Measurements from ENCODE around the gene NFATC4.

NFATC4 gene

DNA sequence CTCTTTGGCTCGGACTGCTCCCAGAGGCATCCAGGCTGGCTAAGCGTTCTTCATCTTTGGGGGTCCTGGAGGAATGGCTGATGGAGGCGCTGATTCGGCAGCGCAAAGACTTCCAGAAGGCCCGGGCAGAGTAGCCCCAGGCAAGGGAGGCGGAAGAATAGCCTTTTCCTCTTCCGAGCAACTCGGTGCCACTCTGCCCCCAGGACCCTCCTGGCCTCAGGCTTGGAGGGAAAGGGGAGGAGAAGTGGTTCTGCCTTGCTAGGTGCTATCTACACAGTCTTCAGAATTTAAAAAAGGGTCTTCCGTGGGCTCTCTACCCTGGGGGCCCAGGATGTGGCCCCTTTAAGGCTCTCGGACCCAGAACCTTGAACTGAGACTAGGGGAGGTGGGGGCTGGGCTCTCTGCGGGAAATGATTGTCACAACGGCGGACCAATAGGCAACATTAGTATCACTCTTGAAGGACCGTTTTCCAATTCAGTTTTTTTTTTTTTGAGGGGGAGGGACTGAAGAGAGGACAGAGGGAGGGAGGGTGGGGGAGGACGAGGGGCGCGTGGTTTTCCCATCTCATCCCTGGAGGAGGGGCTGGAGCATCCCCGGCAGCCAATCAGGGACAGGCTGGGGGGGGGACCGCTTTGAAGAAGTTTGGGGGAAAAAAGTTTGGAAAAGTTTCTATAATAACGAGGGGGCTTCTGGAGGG is at the start of gene NFATC4:
TSS of gene NFATC4 (plus strand) at position 671 of the 698 bp plus-strand sequence. CDS start 157 bp downstream, outside the sequence.
- H3K9me3 ChIP-seq (ENCODE audit: control insufficient read depth, insufficient read depth, low read depth, low read length), result no peaks in the 10 kb centered on the region
- ChIA-PET POLR2A (no interaction called here), CTCF (interaction anchor here (1.0 kb wide), 1 partner anchor 34 kb away, joined by 3 read pairs; no protein-coding TSS in a partner anchor)
- TF ChIP-seq ZSCAN16 (tag by site-specific recombination; IDR thresholded peaks at IDR 0.05), result peak; percentile 44; the same call in 1 of the 2 replicates
- TF ChIP-seq KLF16 (tag by site-specific recombination; IDR thresholded peaks at IDR 0.05), result peak; percentile 13; the same call in 1 of the 2 replicates
- peak; percentile 96 for TF ChIP-seq ZFP69B (tag by site-specific recombination; IDR thresholded peaks at IDR 0.05)
- peak; percentile 99 for TF ChIP-seq ZNF692 (tag by site-specific recombination; IDR thresholded peaks at IDR 0.05)
- TF ChIP-seq, protein P1, sequence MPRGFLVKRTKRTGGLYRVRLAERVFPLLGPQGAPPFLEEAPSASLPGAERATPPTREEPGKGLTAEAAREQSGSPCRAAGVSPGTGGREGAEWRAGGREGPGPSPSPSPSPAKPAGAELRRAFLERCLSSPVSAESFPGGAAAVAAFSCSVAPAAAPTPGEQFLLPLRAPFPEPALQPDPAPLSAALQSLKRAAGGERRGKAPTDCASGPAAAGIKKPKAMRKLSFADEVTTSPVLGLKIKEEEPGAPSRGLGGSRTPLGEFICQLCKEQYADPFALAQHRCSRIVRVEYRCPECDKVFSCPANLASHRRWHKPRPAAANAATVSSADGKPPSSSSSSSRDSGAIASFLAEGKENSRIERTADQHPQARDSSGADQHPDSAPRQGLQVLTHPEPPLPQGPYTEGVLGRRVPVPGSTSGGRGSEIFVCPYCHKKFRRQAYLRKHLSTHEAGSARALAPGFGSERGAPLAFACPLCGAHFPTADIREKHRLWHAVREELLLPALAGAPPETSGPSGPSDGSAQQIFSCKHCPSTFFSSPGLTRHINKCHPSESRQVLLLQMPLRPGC (tag by site-specific recombination; IDR thresholded peaks at IDR 0.05), result 0 out of 2 replicates have a peak, but pooled peaks have one; percentile 6
- TF ChIP-seq ZBTB48 (tag by site-specific recombination; IDR thresholded peaks at IDR 0.05), result 0 out of 2 replicates have a peak, but pooled peaks have one; percentile 4
- no peak for TF ChIP-seq ZNF140 (tag by site-specific recombination; IDR thresholded peaks at IDR 0.05)
- TF ChIP-seq, protein P2, sequence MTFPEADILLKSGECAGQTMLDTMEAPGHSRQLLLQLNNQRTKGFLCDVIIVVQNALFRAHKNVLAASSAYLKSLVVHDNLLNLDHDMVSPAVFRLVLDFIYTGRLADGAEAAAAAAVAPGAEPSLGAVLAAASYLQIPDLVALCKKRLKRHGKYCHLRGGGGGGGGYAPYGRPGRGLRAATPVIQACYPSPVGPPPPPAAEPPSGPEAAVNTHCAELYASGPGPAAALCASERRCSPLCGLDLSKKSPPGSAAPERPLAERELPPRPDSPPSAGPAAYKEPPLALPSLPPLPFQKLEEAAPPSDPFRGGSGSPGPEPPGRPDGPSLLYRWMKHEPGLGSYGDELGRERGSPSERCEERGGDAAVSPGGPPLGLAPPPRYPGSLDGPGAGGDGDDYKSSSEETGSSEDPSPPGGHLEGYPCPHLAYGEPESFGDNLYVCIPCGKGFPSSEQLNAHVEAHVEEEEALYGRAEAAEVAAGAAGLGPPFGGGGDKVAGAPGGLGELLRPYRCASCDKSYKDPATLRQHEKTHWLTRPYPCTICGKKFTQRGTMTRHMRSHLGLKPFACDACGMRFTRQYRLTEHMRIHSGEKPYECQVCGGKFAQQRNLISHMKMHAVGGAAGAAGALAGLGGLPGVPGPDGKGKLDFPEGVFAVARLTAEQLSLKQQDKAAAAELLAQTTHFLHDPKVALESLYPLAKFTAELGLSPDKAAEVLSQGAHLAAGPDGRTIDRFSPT (tag by site-specific recombination; IDR thresholded peaks at IDR 0.05), result peak; percentile 43; the same call in 1 of the 2 replicates
- no peak for TF ChIP-seq ZNF747 (tag by site-specific recombination; IDR thresholded peaks at IDR 0.05)
- 0 out of 2 replicates have a peak, but pooled peaks have one; percentile 7 for TF ChIP-seq ZBTB21 (tag by site-specific recombination; IDR thresholded peaks at IDR 0.05)
- TF ChIP-seq ZBTB8A (tag by site-specific recombination; IDR thresholded peaks at IDR 0.05), result peak; percentile 80
- no peak for TF ChIP-seq ZNF221 (tag by site-specific recombination; IDR thresholded peaks at IDR 0.05; ENCODE audit: borderline replicate concordance)
- TF ChIP-seq ZNF335 (tag by site-specific recombination; conservative IDR thresholded peaks at IDR 0.05), result peak; percentile 61
- TF ChIP-seq ZNF341 (tag by site-specific recombination; IDR thresholded peaks at IDR 0.05; ENCODE audit: low read depth), result peak; percentile 91
- TF ChIP-seq SP2 (tag by site-specific recombination; IDR thresholded peaks at IDR 0.05), result peak; percentile 59
- peak; percentile 67; the same call in 1 of the 2 replicates for TF ChIP-seq IKZF3 (tag by site-specific recombination; IDR thresholded peaks at IDR 0.05)
- TF ChIP-seq SP7 (tag by site-specific recombination; IDR thresholded peaks at IDR 0.05), result no peak
- no peak for TF ChIP-seq ZNF654 (tag by site-specific recombination; IDR thresholded peaks at IDR 0.05; ENCODE audit: low read depth)
- TF ChIP-seq, protein P3, sequence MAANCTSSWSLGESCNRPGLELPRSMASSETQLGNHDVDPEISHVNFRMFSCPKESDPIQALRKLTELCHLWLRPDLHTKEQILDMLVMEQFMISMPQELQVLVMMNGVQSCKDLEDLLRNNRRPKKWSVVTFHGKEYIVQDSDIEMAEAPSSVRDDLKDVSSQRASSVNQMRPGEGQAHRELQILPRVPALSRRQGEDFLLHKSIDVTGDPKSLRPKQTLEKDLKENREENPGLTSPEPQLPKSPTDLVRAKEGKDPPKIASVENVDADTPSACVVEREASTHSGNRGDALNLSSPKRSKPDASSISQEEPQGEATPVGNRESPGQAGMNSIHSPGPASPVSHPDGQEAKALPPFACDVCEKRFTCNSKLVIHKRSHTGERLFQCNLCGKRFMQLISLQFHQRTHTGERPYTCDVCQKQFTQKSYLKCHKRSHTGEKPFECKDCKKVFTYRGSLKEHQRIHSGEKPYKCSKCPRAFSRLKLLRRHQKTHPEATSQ (tag by site-specific recombination; IDR thresholded peaks at IDR 0.05), result no peak
- peak; percentile 63 for TF ChIP-seq ZNF398 (tag by site-specific recombination; IDR thresholded peaks at IDR 0.05)
- TF ChIP-seq ZNF394 (tag by site-specific recombination; IDR thresholded peaks at IDR 0.05; ENCODE audit: borderline replicate concordance), result 0 out of 2 replicates have a peak, but pooled peaks have one; percentile 12
- no peak for TF ChIP-seq ZXDB (tag by site-specific recombination; IDR thresholded peaks at IDR 0.05)
- TF ChIP-seq ZNF561 (tag by site-specific recombination; IDR thresholded peaks at IDR 0.05; ENCODE audit: borderline replicate concordance), result no peak
- TF ChIP-seq ZNF433 (tag by site-specific recombination; IDR thresholded peaks at IDR 0.05; ENCODE audit: low read depth), result no peak
- TF ChIP-seq ZBTB17 (tag by site-specific recombination; IDR thresholded peaks at IDR 0.05), result 0 out of 2 replicates have a peak, but pooled peaks have one; percentile 49
- H3K4me1 ChIP-seq (ENCODE audit: control insufficient read depth, insufficient read depth, low read length), result peaks cover 17% of the 10 kb centered on the region
- peaks cover 0 to 28% of the 10 kb centered on the region in 2 experiments; a peak in 2 of 3 replicates for H3K36me3 ChIP-seq (ENCODE audit: control insufficient read depth in 2 of 2, insufficient read depth in 1 of 2, low read length in 2 of 2)
- peak within 1 kb of the TSS; percentile 39 for H3K4me3 ChIP-seq (ENCODE audit: low read depth, low read length)
- peak within 1 kb of the TSS; percentile 97 for H3K27ac ChIP-seq (ENCODE audit: extremely low read depth, low read depth, low read length)

All from HEK293 (cell line).